GM12892 (cell line): Measurements from ENCODE around the gene SLC9A9.

Experiments used
- DNase-seq: peaks from one replicate; pipeline ENCODE4 v3.0.0; 2011; ENCODE audit not compliant: insufficient read length
- FAIRE-seq: peaks from 2 replicates; lab custom pipeline; 2011; peaks lifted over from hg19 to GRCh38; lab: Jason Lieb, UNC
- POLR2A ChIP-seq: IDR thresholded peaks from 2 replicates; pipeline ENCODE4 v1.6.1; 2011; ENCODE audit warnings: low read depth, low read length, control low read depth
- POLR2AphosphoS5 ChIP-seq: IDR thresholded peaks from 2 replicates; pipeline ENCODE4 v1.6.1; 2011; ENCODE audit warnings: low read depth, low read length, control low read depth
- TAF1 ChIP-seq: IDR thresholded peaks from 2 replicates; pipeline ENCODE4 v1.6.1; 2011; ENCODE audit warnings: low read depth, mild to moderate bottlenecking, control low read depth, low read length, borderline replicate concordance

Gene SLC9A9

GRCh38 chr3:143731776-143732175 lies 116.5 kb downstream of the SLC9A9 start:
- FAIRE-seq (no peak), DNase-seq (no peak)
- TF ChIP-seq POLR2A (no peak), TAF1 (no peak), POLR2AphosphoS5 (no peak)

GRCh38 chr3:143731320-143731719 lies 116.9 kb downstream of the SLC9A9 start:
- DNase-seq (no peak), FAIRE-seq (no peak)
- TF ChIP-seq POLR2AphosphoS5, result no peak
- no peak for TF ChIP-seq TAF1
- TF ChIP-seq POLR2A, result no peak

DNA sequence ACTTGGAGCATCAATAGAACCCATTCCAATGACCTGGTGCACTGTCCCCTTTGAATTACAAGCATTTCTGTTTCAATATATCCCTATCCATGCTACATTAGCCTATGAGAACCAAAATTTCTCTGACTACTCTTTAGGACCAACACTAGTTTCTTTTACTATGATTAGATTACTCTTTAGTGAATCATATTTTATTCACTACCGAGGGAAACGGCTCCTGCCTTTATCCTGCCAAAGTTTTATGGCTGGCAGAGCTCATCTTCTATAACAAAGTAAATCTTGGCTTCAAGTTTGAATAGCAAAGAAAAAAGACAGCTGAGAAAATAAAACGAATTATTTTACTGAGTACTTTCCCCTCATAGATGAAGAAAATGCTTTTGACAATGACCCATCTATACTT lies 120.9 kb downstream of the SLC9A9 start:
- no peak for DNase-seq
- FAIRE-seq, result no peak

DNA sequence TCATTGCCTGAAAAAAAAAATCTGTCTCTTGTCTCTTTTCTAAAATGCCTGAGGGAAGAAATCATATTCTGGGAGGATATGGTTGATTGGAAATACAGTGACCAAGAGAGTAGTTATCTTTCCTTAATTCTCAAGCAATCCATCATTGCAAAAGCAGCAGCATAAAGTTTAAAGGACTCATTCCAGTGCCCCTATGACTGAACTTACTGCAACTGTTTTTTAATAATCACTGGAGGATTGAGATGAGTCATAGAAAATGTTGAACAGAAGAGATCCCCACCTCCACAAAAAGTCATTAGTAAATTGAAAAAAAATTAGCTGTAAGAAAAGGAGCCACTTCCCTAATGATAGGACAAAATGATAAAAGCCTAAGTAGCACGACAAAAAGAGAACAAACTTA lies 121.5 kb downstream of the SLC9A9 start:
- FAIRE-seq, result no peak
- no peak for DNase-seq
- TF ChIP-seq TAF1, result no peak
- TF ChIP-seq POLR2AphosphoS5, result no peak
- no peak for TF ChIP-seq POLR2A

More for the DNA sequence above, 120.9 kb downstream of the SLC9A9 start:
- no peak for TF ChIP-seq POLR2A
- no peak for TF ChIP-seq POLR2AphosphoS5
- TF ChIP-seq TAF1, result no peak

DNA sequence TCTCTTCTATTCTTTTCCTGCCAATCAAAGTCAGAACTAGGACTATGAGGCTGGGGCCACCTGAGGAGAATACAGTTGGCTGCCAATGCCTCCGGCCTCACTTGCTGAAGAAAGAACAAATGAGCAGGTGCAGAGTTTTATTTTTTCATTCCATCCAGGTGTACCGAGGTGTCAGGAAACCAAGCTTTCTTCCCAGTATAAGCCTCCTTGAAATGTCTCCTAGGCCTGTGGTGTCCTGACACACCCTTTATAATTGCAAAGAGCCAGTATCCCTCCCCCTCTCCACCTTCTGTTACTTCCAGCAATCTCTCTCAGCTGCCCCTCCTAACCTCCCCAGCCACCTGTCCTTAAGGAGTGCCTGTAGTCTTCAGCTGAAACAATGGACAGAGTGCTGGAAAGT lies 127.9 kb downstream of the SLC9A9 start:
- no peak for DNase-seq
- TF ChIP-seq TAF1 (no peak), POLR2A (no peak), POLR2AphosphoS5 (no peak)
- FAIRE-seq, result no peak

- DNase-seq, result no peak
- FAIRE-seq, result no peak
- no peak for TF ChIP-seq POLR2AphosphoS5
Observed at GRCh38 chr3:143718463-143718862, 129.8 kb downstream of the SLC9A9 start.

DNA sequence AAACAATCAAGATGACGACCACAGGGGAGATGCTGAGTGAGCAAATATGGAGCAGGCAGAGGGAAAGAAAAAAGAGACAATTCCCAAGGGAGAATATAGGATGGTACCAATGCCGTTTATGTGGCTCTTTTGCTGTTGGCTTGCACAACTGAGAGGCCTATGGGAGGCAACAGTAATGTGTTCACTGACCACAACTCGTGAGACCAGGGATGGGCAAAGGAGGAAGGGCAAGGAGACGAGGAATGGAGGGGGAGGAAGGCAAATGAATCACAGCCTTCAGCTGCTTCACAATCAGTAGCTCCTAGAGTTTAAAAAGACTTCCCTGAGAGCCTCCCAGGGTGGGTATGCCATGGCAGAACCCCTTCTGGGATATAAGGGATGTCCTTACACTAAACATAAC lies 131.5 kb downstream of the SLC9A9 start:
- no peak for FAIRE-seq
- TF ChIP-seq POLR2AphosphoS5 (no peak), TAF1 (no peak), POLR2A (no peak)
- DNase-seq, result no peak

GRCh38 chr3:143712522-143712921 lies 135.7 kb downstream of the SLC9A9 start:
- TF ChIP-seq TAF1, result no peak
- TF ChIP-seq POLR2A, result no peak
- no peak for TF ChIP-seq POLR2AphosphoS5
- FAIRE-seq (no peak), DNase-seq (no peak)

DNA sequence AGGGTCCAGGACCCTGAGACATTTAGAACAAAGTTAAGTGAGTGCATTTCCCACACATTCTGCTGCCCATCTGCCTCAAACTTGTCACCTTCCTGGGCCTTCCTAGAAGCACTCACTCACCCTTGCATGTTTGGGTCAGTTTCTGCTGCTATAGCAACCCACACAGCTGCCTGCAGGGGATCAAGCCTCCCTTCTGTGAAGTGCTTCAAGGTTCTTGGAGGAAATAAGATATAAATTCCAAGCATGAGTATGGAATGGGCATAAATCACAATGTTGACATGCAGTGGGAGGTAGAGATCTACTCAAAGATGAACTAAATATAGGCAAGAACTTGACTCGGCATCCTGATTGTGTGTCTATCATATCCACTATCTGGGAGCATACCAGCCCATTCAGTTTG lies 140.4 kb downstream of the SLC9A9 start:
- DNase-seq (no peak), FAIRE-seq (no peak)
- TF ChIP-seq TAF1 (no peak), POLR2AphosphoS5 (no peak), POLR2A (no peak)

DNA sequence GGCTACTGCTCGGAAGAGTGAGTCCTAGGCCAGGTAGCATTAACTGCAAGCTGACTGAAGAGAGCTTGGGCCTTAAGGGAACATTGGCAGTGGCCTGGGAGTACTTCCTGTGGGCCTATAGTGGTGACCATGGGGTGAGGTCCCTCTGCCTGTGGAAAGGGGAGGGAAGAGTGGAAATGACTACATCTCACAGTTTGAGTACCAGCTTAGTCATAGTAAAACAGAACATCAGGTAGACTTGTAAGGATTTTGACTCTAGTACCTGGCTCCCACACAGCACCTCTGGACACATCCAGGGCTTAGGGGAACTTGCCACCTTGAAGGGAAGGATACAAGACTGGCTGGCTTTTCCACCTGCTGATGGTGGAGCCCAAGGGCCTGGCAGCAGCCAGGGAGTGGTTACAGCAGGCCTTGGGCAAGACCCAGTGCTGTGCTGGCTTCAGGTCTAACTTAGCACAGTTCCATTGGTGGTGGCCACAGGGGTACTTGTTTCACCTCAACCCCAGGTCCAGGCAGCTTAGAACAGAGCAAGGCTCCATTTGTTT lies 147.8 kb downstream of the SLC9A9 start:
- no peak for DNase-seq
- FAIRE-seq, result no peak
- no peak for TF ChIP-seq POLR2AphosphoS5
- no peak for TF ChIP-seq TAF1
- TF ChIP-seq POLR2A, result no peak

GRCh38 chr3:143699424-143699823 lies 148.8 kb downstream of the SLC9A9 start:
- no peak for TF ChIP-seq POLR2A
- no peak for TF ChIP-seq TAF1
- no peak for TF ChIP-seq POLR2AphosphoS5
- FAIRE-seq, result no peak
- DNase-seq, result no peak

DNA sequence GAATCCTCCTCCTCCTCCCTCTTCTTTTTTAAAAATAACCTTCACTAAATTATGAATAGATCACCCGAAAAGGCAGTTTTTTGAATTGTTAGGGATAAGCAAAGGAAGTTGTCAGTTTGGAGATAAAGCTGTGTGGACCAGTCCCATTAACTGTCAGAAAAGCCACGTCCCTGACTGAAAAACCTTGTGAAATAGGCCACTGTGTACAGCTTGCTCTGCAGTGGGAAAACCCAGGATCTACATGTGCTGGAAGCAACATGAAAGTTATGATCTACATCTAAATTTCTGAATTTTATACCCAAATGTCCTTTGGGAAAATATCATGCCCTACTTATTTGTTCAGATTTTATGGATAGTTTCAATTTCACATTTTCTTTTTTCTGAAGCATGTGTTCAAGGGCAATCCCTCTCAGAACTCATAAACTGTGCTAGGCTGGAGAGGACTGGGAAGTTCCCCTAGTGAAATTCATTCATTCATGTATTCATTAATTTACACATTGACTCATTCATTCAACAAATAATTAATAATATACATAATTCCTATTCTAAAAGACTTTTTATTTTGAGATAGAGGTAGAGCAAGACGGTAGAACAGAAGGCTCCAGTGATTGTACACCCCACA lies 149.5 kb downstream of the SLC9A9 start:
- no peak for DNase-seq
- FAIRE-seq, result no peak
- TF ChIP-seq POLR2AphosphoS5 (no peak), TAF1 (no peak), POLR2A (no peak)
